GM23248 (cell line): ENCODE data around the gene INPP4A.

ENCODE experiments used
- EZH2 ChIP-seq: fragments of 200-600 bp; sonication (generic); IDR thresholded peaks from 2 replicates; pipeline ENCODE4 v1.6.1; 2018; ENCODE audit warnings: antibody characterized with exemption, mild to moderate bottlenecking; ENCODE audit not compliant: insufficient read depth, poor library complexity, severe bottlenecking
- EZH2phosphoT487 ChIP-seq: fragments of 200-600 bp; sonication (generic); IDR thresholded peaks from 2 replicates; pipeline ENCODE4 v1.6.1; 2018; ENCODE audit warnings: antibody characterized with exemption, moderate library complexity, mild to moderate bottlenecking, low read depth; ENCODE audit not compliant: insufficient read depth

DNA sequence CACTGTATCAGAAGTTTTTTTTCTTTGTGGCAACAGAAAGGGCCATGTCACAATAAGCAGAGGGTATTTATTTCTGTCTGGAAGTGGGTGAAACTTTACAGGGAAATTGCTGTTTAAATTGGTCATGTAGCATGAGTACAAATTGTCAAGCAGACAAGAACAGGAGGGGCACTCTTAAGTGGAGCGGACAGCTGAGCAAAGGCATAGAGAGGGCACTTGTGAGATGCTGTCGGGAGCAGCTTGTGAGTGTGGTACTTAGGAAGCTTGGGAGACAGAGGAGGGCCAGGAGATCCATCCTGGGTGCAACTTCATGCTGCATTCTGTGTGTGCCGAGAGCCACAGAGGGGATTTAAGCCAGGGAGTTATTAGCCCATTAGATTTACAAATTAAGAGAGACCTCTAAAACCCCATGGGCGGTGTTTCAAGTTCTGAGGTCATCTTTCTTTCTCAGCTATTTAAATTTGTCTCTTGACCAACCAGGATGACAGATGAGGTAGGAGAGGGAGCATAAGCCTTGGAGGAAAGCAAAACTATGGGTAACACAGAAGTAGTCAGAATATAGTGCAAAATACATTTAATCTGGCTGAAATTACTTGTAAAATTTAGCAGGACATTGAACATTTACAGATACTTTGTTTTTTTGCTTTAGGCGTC is 30.4 kb downstream of the INPP4A start:
- TF ChIP-seq EZH2 (no peak), EZH2phosphoT487 (no peak)
